ENCODE data around the gene ATXN7L2. TPM values are rescaled to one million over a fixed set of nuclear protein-coding genes. Genes with fewer than 3 reads are reported as not detected.

The ATXN7L2 gene
- polyA plus RNA-seq, 3 donors = 1.1 to 3.6 (median 1.7) TPM

DNA sequence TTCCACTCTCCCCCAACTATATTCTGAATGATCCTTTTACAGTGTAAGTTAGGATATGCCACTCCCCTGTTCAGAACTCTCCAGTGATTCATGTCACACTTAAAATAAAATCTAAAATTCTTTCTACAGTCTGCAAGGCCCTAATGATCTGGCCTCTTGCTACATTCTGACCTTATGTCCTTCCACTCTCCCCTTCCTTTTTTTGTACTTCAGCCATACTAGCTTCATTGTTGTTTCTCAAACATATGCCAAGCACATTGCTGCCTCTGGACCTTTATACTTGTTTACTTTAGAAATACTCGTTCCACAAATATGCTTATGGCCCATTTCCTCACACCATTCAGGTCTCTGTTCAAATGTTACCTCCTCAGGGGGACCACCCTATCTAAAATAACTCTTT is 42.6 kb upstream of the ATXN7L2 start:
- intact Hi-C loops (cut with micrococcal nuclease) = loop anchor here in 1 of 2 donors (5.0 kb wide), 1 partner anchor 341 kb away; no protein-coding TSS in a partner anchor
- Histone ChIP-seq H3K4me1 (ENCODE audit: control insufficient read depth in 1 of 2, insufficient read depth in 2 of 2, low read length in 2 of 2) (no peaks in the 10 kb centered on the region), H3K27me3 (ENCODE audit: control insufficient read depth in 2 of 2, insufficient read depth in 2 of 2, low read length in 2 of 2) (peaks cover 32 to 33% of the 10 kb centered on the region in 2 donors), H3K36me3 (replicated peaks in 1 of 2; ENCODE audit: control insufficient read depth in 1 of 2, insufficient read depth in 2 of 2, low read length in 2 of 2) (no peaks in the 10 kb centered on the region), H4K20me1 (ENCODE audit: insufficient read depth, low read length) (no peaks in the 10 kb centered on the region), H3K9me3 (replicated peaks in 1 of 2; ENCODE audit: control insufficient read depth in 1 of 2, insufficient read depth in 1 of 2, low read length in 2 of 2) (no peaks in the 10 kb centered on the region), H3K4me3 (replicated peaks in 1 of 3; ENCODE audit: low read depth in 2 of 3, low read length in 3 of 3) (no peak overlapping the region), H3K79me2 (ENCODE audit: insufficient read depth, low read length) (no peaks in the 10 kb centered on the region), H3K4me2 (replicated peaks; ENCODE audit: extremely low read depth, low read length, poor library complexity, severe bottlenecking) (no peak overlapping the region), H3K27ac (ENCODE audit: low read depth in 1 of 2, low read length in 2 of 2) (no peak overlapping the region), H3K9ac (ENCODE audit: insufficient read depth, low read length, poor library complexity, severe bottlenecking) (no peak overlapping the region), H2AFZ (ENCODE audit: insufficient read depth, low read depth, low read length, poor library complexity, severe bottlenecking) (no peak overlapping the region)
- H3K27me3 Mint-ChIP-seq (ENCODE audit: low read depth in 3 of 3) = peaks cover 3 to 12% (median 10%) of the 10 kb centered on the region in 3 donors
- no peak overlapping the region for H3K27ac Mint-ChIP-seq
- H3K9me3 Mint-ChIP-seq = peaks cover 0 to 2% (median 0%) of the 10 kb centered on the region in 7 donors
- WGBS (ENCODE audit: insufficient coverage) = 67% methylated on average over 1 of the region's 1 CpG
- no peaks in the 10 kb centered on the region for H3K4me1 Mint-ChIP-seq
- TF ChIP-seq, protein P1, sequence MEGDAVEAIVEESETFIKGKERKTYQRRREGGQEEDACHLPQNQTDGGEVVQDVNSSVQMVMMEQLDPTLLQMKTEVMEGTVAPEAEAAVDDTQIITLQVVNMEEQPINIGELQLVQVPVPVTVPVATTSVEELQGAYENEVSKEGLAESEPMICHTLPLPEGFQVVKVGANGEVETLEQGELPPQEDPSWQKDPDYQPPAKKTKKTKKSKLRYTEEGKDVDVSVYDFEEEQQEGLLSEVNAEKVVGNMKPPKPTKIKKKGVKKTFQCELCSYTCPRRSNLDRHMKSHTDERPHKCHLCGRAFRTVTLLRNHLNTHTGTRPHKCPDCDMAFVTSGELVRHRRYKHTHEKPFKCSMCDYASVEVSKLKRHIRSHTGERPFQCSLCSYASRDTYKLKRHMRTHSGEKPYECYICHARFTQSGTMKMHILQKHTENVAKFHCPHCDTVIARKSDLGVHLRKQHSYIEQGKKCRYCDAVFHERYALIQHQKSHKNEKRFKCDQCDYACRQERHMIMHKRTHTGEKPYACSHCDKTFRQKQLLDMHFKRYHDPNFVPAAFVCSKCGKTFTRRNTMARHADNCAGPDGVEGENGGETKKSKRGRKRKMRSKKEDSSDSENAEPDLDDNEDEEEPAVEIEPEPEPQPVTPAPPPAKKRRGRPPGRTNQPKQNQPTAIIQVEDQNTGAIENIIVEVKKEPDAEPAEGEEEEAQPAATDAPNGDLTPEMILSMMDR (IDR thresholded peaks at IDR 0.05) = no peak
- no peak overlapping the region for H3K4me3 Mint-ChIP-seq
- H3K36me3 Mint-ChIP-seq = no peaks in the 10 kb centered on the region
- DNase-seq = no peak

GRCh38 chr1:109443476-109443875 is 40.2 kb upstream of the ATXN7L2 start:
- Histone ChIP-seq H3K4me2 (replicated peaks; ENCODE audit: extremely low read depth, low read length, poor library complexity, severe bottlenecking) (no peak overlapping the region), H3K4me3 (replicated peaks in 1 of 3; ENCODE audit: low read depth in 2 of 3, low read length in 3 of 3) (no peak overlapping the region), H4K20me1 (ENCODE audit: insufficient read depth, low read length) (no peaks in the 10 kb centered on the region), H3K27ac (ENCODE audit: low read depth in 1 of 2, low read length in 2 of 2) (no peak overlapping the region), H3K4me1 (ENCODE audit: control insufficient read depth in 1 of 2, insufficient read depth in 2 of 2, low read length in 2 of 2) (no peaks in the 10 kb centered on the region), H3K36me3 (replicated peaks in 1 of 2; ENCODE audit: control insufficient read depth in 1 of 2, insufficient read depth in 2 of 2, low read length in 2 of 2) (no peaks in the 10 kb centered on the region), H2AFZ (ENCODE audit: insufficient read depth, low read depth, low read length, poor library complexity, severe bottlenecking) (no peak overlapping the region), H3K79me2 (ENCODE audit: insufficient read depth, low read length) (no peaks in the 10 kb centered on the region), H3K9ac (ENCODE audit: insufficient read depth, low read length, poor library complexity, severe bottlenecking) (no peak overlapping the region), H3K27me3 (ENCODE audit: control insufficient read depth in 2 of 2, insufficient read depth in 2 of 2, low read length in 2 of 2) (peaks cover 33 to 39% of the 10 kb centered on the region in 2 donors), H3K9me3 (replicated peaks in 1 of 2; ENCODE audit: control insufficient read depth in 1 of 2, insufficient read depth in 1 of 2, low read length in 2 of 2) (no peaks in the 10 kb centered on the region)
- Mint-ChIP-seq H3K36me3 (no peaks in the 10 kb centered on the region), H3K27me3 (ENCODE audit: low read depth in 3 of 3) (peaks cover 15 to 22% (median 19%) of the 10 kb centered on the region in 3 donors), H3K27ac (no peak overlapping the region), H3K4me3 (no peak overlapping the region), H3K9me3 (peaks cover 0 to 3% (median 0%) of the 10 kb centered on the region in 7 donors), H3K4me1 (no peaks in the 10 kb centered on the region)
- no CpG with 5 or more reads among the region's 2 CpGs for WGBS (ENCODE audit: insufficient coverage)
- no peak for DNase-seq
- TF ChIP-seq, protein P1 (IDR thresholded peaks at IDR 0.05) = no peak
- intact Hi-C loops (cut with micrococcal nuclease) = loop anchor here in 1 of 2 donors (5.0 kb wide), 1 partner anchor 339 kb away; no protein-coding TSS in a partner anchor

Data from CD14-positive monocyte (primary cell).